Choroid plexus epithelial cell (primary cell): ENCODE results near the gene RASGRF1.

ENCODE experiments used
- DNase-seq: peaks from one replicate; pipeline ENCODE4 v3.0.0-alpha.2; 2010; ENCODE audit warnings: low read depth
- H3K4me3 ChIP-seq: 2 replicates; pipeline ENCODE4 v1.5.1; 2011; ENCODE audit warnings: low read depth, mild to moderate bottlenecking, control low read depth, low read length, moderate library complexity
- CTCF ChIP-seq: conservative IDR thresholded peaks from 2 replicates; pipeline ENCODE4 v1.5.1; 2011; ENCODE audit warnings: low read depth, mild to moderate bottlenecking, control low read depth, inconsistent platforms, low read length, moderate library complexity

Gene RASGRF1

GRCh38 chr15:78934655-78935023 is 155.9 kb downstream of the RASGRF1 start:
- no peak for TF ChIP-seq CTCF
- no peak for DNase-seq
- H3K4me3 ChIP-seq: no peak overlapping the region

GRCh38 chr15:78933823-78934654 is 156.5 kb downstream of the RASGRF1 start:
- peak; percentile 12 for TF ChIP-seq CTCF
- no peak overlapping the region for H3K4me3 ChIP-seq
- DNase-seq: peak; percentile 47

GRCh38 chr15:78933187-78933822 is 157.3 kb downstream of the RASGRF1 start:
- DNase-seq: no peak
- no peak for TF ChIP-seq CTCF
- H3K4me3 ChIP-seq: no peak overlapping the region

- no peak overlapping the region for H3K4me3 ChIP-seq
- DNase-seq: no peak
- no peak for TF ChIP-seq CTCF
Observed at GRCh38 chr15:78932258-78932808, 158.2 kb downstream of the RASGRF1 start.

GRCh38 chr15:78931439-78932257 is 158.9 kb downstream of the RASGRF1 start:
- DNase-seq: no peak
- no peak for TF ChIP-seq CTCF
- H3K4me3 ChIP-seq: no peak overlapping the region

- no peak for TF ChIP-seq CTCF
- H3K4me3 ChIP-seq: no peak overlapping the region
- peak; percentile 82 for DNase-seq
Observed at GRCh38 chr15:78930577-78931388, 159.8 kb downstream of the RASGRF1 start.
